A549 (cell line): ENCODE data around the gene PLCB3. TPM values are rescaled to one million over a fixed set of nuclear protein-coding genes. Genes with fewer than 3 reads are reported as not detected.

Experiments used
- ATAC-seq, 2 experiments: fragments of 200-7000 bp in 1 of 2; fragments of >200 bp in 1 of 2; cut with Nextera tagmentation in 1 of 2; cut with Tn5 transposase in 1 of 2; 3 replicates each; pipeline versions ENCODE4 v1.8.0 to v1.9.1; 2018 to 2020; ENCODE audit warnings: mild to moderate bottlenecking in 1 of 2, moderate library complexity in 1 of 2
- CTCF ChIA-PET: fragments of 300-600 bp; sonication (Branson Sonifier 250); formaldehyde crosslinking; extraction: SDS; loops from one replicate; lab custom pipeline; 2021; ENCODE audit warnings: antibody characterized with exemption, inconsistent platforms; lab: Yijun Ruan, JAX
- POLR2A ChIA-PET: fragments of 350-600 bp; formaldehyde crosslinking; extraction: SDS; loops from one replicate; lab custom pipeline; 2021; ENCODE audit warnings: antibody characterized with exemption, inconsistent platforms; lab: Yijun Ruan, JAX
- DNase-seq, 2 experiments: peaks; one replicate each; pipeline versions ENCODE4 v3.0.0 to v3.0.0-alpha.2; 2011 to 2016; ENCODE audit warnings: low read depth in 1 of 2, low spot score in 1 of 2
- FAIRE-seq: peaks from 2 replicates; lab custom pipeline; 2011; peaks lifted over from hg19 to GRCh38; lab: Jason Lieb, UNC
- H3K27ac ChIP-seq, 2 experiments: fragments of >200 bp; sonication (Bioruptor Twin); formaldehyde crosslinking; 3 replicates each; pipeline ENCODE4 v1.5.1; 2016 to 2017
- H3K4me1 ChIP-seq: fragments of >200 bp; sonication (Bioruptor Twin); formaldehyde crosslinking; 3 replicates; pipeline ENCODE4 v1.6.1; 2016
- H3K4me2 ChIP-seq: fragments of >200 bp; sonication (Bioruptor Twin); formaldehyde crosslinking; 3 replicates; pipeline ENCODE4 v1.6.1; 2016
- H3K4me3 ChIP-seq: fragments of >200 bp; sonication (Bioruptor Twin); formaldehyde crosslinking; 3 replicates; pipeline ENCODE4 v1.5.1; 2016
- H3K9me3 ChIP-seq: fragments of >200 bp; sonication (Bioruptor Twin); formaldehyde crosslinking; 3 replicates; pipeline ENCODE4 v1.6.1; 2016
- BHLHE40 ChIP-seq: IDR thresholded peaks from 2 replicates; pipeline ENCODE4 v1.6.1; 2012; ENCODE audit warnings: low read depth, low read length, inconsistent platforms
- CEBPB ChIP-seq, 2 experiments: fragments of >200 bp in 1 of 2; sonication (Bioruptor Twin) in 1 of 2; formaldehyde crosslinking in 1 of 2; IDR thresholded peaks; 2 replicates each; pipeline ENCODE4 v1.6.1; 2012 to 2016
- E2F6 ChIP-seq: IDR thresholded peaks from 2 replicates; pipeline ENCODE4 v1.6.1; 2012; ENCODE audit warnings: low read depth, borderline replicate concordance
- ELK1 ChIP-seq: fragments of 150-350 bp; IDR thresholded peaks from 2 replicates; pipeline ENCODE4 v1.6.1; 2014; ENCODE audit warnings: low read depth, mild to moderate bottlenecking, low read length
- EP300 ChIP-seq, 2 experiments: fragments of >200 bp; sonication (Bioruptor Twin); formaldehyde crosslinking; IDR thresholded peaks; 2 replicates in 1 of 2; 3 replicates in 1 of 2; pipeline ENCODE4 v1.6.1; 2016 to 2017
- HES2 ChIP-seq: fragments of >200 bp; sonication (Bioruptor Twin); formaldehyde crosslinking; IDR thresholded peaks from 2 replicates; pipeline ENCODE4 v1.6.1; 2016
- HOXB13 ChIP-seq: fragments of 250-450 bp; sonication (Bioruptor Pico); IDR thresholded peaks from 2 replicates; pipeline ENCODE4 v1.5.0; 2020; ENCODE audit warnings: low read depth, mild to moderate bottlenecking, moderate library complexity
- JUNB ChIP-seq: fragments of >200 bp; sonication (Bioruptor Twin); formaldehyde crosslinking; IDR thresholded peaks from 2 replicates; pipeline ENCODE4 v1.6.1; 2016
- KDM1A ChIP-seq: fragments of 200-600 bp; sonication (generic); IDR thresholded peaks from 2 replicates; pipeline ENCODE4 v1.6.1; 2016; ENCODE audit warnings: low read depth, mild to moderate bottlenecking
- KDM5A ChIP-seq: fragments of 200-600 bp; sonication (generic); IDR thresholded peaks from 2 replicates; pipeline ENCODE4 v1.6.1; 2016; ENCODE audit warnings: antibody characterized with exemption, mild to moderate bottlenecking
- NR3C1 ChIP-seq: fragments of >200 bp; sonication (Bioruptor Twin); formaldehyde crosslinking; IDR thresholded peaks from 3 replicates; pipeline ENCODE4 v1.6.1; 2017
- PHF8 ChIP-seq: fragments of 200-600 bp; sonication (generic); IDR thresholded peaks from 2 replicates; pipeline ENCODE4 v1.6.1; 2016; ENCODE audit warnings: low read depth, mild to moderate bottlenecking, antibody characterized with exemption, moderate library complexity, borderline replicate concordance
- POLR2A ChIP-seq: IDR thresholded peaks from 2 replicates; pipeline ENCODE4 v1.6.1; 2012; ENCODE audit warnings: mild to moderate bottlenecking, low read length
- RARB ChIP-seq: fragments of 250-450 bp; sonication (Bioruptor Pico); IDR thresholded peaks from 2 replicates; pipeline ENCODE4 v1.8.0; 2021; ENCODE audit warnings: mild to moderate bottlenecking, moderate library complexity
- REST ChIP-seq: fragments of 200-600 bp; sonication (generic); IDR thresholded peaks from 2 replicates; pipeline ENCODE4 v1.6.1; 2016; ENCODE audit warnings: antibody characterized with exemption, mild to moderate bottlenecking, moderate library complexity
- SMC3 ChIP-seq: fragments of >200 bp; sonication (Bioruptor Twin); formaldehyde crosslinking; IDR thresholded peaks from 3 replicates; pipeline ENCODE4 v1.6.1; 2018; ENCODE audit warnings: inconsistent platforms
- TP53 ChIP-seq: fragments of 250-450 bp; sonication (Bioruptor Pico); IDR thresholded peaks from 2 replicates; pipeline ENCODE4 v1.5.0; 2021; ENCODE audit warnings: mild to moderate bottlenecking, moderate library complexity
- WGBS: methylation state at CpG from one replicate; pipeline ENCODE4 v1.1.6; 2017; ENCODE audit errors: missing lambda C conversion rate; 5-methylcytosine and 5-hydroxymethylcytosine counted together
- polyA plus RNA-seq, 4 experiments: library from polyadenylated mRNA; depleted of rRNA in 3 of 4; stranded (reverse); fragments of >200 nt; fragmentation: RNase III in 1 of 4; extraction: RNeasy Plus Mini Kit Qiagen cat#74134 plus additional on column Dnase treatment in 1 of 4; gene quantifications; 2 replicates in 3 of 4; 3 replicates in 1 of 4; pipeline ENCODE4 v1.2.3, GENCODE V29; 2011 to 2017
- TF ChIP-seq, protein P1 (sequence below): IDR thresholded peaks from 2 replicates; pipeline ENCODE4 v1.6.1; 2012

The PLCB3 gene
- polyA plus RNA-seq, 2 of the 4 experiments (the other 2 are of a cell fraction) = 8.8 to 21.2 TPM

- Histone ChIP-seq H3K27ac (no peak overlapping the region), H3K4me2 (no peak overlapping the region), H3K9me3 (no peaks in the 10 kb centered on the region), H3K4me1 (peaks cover 14% of the 10 kb centered on the region), H3K4me3 (no peak overlapping the region)
- ChIA-PET CTCF (interaction anchor here (0.7 to 16.0 kb wide), 4 partner anchors 12 to 74 kb away, joined by 3 to 220 read pairs (median 112); partner anchors contain the start of genes CATSPERZ, ESRRA, PLCB3 and PPP1R14B), POLR2A (no interaction called here)
- TF ChIP-seq, protein P1, sequence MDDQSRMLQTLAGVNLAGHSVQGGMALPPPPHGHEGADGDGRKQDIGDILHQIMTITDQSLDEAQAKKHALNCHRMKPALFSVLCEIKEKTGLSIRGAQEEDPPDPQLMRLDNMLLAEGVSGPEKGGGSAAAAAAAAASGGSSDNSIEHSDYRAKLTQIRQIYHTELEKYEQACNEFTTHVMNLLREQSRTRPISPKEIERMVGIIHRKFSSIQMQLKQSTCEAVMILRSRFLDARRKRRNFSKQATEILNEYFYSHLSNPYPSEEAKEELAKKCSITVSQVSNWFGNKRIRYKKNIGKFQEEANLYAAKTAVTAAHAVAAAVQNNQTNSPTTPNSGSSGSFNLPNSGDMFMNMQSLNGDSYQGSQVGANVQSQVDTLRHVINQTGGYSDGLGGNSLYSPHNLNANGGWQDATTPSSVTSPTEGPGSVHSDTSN = no peak
- TF ChIP-seq PHF8 = no peak
- no peak for TF ChIP-seq HES2
- no peak for TF ChIP-seq HOXB13
- TF ChIP-seq NR3C1 = no peak
- no peak for TF ChIP-seq REST
- no peak for TF ChIP-seq CEBPB (IDR thresholded peaks at IDR 0.05)
- TF ChIP-seq POLR2A = no peak
- 88% methylated on average over 15 of the region's 15 CpGs for WGBS
- DNase-seq (no peak), ATAC-seq (no peak), FAIRE-seq (no peak)
Observed at GRCh38 chr11:64266339-64266738, 15.0 kb downstream of the PLCB3 start.

DNA sequence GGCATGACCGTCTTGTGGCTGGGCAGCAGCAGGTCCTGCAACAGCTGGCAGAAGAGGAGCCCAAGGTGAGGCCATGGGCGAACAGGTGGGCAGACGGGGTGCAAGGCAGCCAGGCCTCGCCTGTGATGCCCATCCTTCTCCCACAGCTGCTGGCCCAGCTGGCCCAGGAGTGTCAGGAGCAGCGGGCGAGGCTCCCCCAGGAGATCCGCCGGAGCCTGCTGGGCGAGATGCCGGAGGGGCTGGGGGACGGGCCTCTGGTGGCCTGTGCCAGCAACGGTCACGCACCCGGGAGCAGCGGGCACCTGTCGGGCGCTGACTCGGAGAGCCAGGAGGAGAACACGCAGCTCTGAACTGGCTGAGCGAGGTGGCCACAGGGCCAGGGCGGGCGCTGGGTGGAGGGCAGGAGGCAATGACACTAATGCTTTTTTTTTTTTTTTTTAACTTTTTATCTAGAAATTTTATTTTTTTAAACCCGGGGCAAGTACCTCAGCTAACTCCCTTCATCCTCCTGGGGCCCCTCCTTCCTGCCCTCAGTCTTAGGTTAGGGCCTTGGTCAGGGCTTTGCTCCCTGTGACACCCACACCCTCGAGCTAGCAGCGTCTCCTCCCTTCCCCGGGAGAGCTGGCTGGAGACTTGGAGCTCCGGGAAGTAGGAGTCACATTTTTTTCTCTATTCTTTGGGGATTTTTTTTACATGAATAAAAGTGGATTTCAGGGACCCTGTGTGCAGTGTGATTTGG lies 16.0 kb downstream of the PLCB3 start:
- DNase-seq (no peak), ATAC-seq (no peak), FAIRE-seq (no peak)
- WGBS = 89% methylated on average over 26 of the region's 27 CpGs
- POLR2A ChIA-PET = interaction anchor here (0.6 to 5.9 kb wide), 4 partner anchors 10 to 34 kb away, joined by 3 to 53 read pairs (median 4); partner anchors contain the start of gene PPP1R14B
- TF ChIP-seq E2F6 = no peak
- no peak for TF ChIP-seq JUNB
- no peak for TF ChIP-seq BHLHE40
- TF ChIP-seq EP300 (IDR thresholded peaks at IDR 0.05) = no peak
- TF ChIP-seq RARB (CRISPR knock-in tag) = no peak
- Histone ChIP-seq H3K9me3 (no peaks in the 10 kb centered on the region), H3K4me3 (no peak overlapping the region), H3K4me2 (no peak overlapping the region), H3K4me1 (peaks cover 20% of the 10 kb centered on the region), H3K27ac (peak overlapping the region in 1 of 2 experiments; percentile 94; a peak in 2 of 6 replicates)
- CTCF ChIA-PET = interaction anchor here (0.5 to 16.0 kb wide), 8 partner anchors 12 to 88 kb away, joined by 3 to 220 read pairs (median 4); partner anchors contain the start of genes CATSPERZ, ESRRA, PLCB3 and PPP1R14B

DNA sequence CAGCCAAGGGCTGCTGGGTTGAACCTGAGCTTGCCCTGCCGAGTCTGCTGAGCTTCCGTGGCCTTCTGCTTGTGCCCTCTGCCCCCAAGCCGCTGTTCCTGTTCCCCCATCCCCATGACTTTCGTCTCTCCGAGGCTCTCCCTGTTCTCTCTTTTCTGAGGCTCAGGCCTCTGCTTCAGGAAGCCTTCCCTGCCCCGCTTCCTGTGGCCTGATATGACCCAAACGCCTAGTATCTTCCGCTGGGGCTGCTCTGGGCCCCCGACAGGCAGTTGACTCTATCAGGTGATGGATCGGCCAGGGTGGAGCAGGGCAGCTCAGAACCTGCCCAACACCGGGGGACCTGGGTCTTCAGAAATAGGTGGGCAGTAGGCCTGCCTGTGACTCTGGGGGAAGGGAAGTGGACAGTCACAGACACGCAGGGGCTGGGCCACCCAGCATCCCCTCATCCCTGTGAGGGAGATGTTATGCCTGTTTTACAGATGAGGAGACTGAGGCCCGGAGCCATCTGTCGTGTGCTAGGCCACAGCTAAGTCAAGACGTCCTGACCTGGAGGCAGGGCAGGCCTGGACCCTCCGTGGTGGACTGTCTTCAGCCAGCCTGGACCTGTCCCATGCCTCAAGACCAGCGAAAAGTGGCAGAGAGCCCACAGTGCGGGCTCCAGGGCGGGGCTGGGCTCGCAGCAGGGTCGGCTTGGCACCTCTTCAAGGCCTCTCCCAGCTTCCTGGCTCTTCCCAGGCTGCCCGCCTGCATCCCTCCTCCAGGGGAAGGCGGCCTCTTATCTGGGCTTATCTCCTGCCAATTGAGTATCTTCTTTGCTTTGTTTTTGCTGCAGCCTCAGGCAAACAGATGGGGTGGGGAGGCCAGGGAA lies 16.9 kb downstream of the PLCB3 start:
- CTCF ChIA-PET = interaction anchor here (1.1 to 16.0 kb wide), 12 partner anchors 9 to 500 kb away, joined by 3 to 220 read pairs (median 4); partner anchors contain the start of genes CATSPERZ, ESRRA, PLCB3 and PPP1R14B
- H3K4me2 ChIP-seq = peak overlapping the region; percentile 97
- H3K4me3 ChIP-seq = peak overlapping the region; percentile 72
- peaks cover 26% of the 10 kb centered on the region for H3K4me1 ChIP-seq
- ATAC-seq = peak in 1 of 2 experiments; percentile 1; a peak in 3 of 6 replicates
- peak overlapping the region; percentile 94 to 97 for H3K27ac ChIP-seq
- FAIRE-seq = no peak
- POLR2A ChIA-PET = interaction anchor here (0.8 to 5.9 kb wide), 10 partner anchors 9 to 82 kb away, joined by 3 to 53 read pairs (median 4); partner anchors contain the start of genes BAD, ESRRA, FKBP2 and GPR137
- peak in 1 of 2 experiments; percentile 62 for DNase-seq
- no peaks in the 10 kb centered on the region for H3K9me3 ChIP-seq
- TF ChIP-seq E2F6 (no peak), KDM1A (peak; percentile 71), ELK1 (no peak), TP53 (no peak), KDM5A (no peak), SMC3 (no peak), JUNB (no peak)
- TF ChIP-seq, protein P1 = no peak
- 84% methylated on average over 14 of the region's 23 CpGs for WGBS
